ENCODE measurements around the gene ZNF423. TPM values are rescaled to one million over a fixed set of nuclear protein-coding genes. Genes with fewer than 3 reads are reported as not detected.

Gene ZNF423
- total RNA-seq, 4 donors from 2014 or later: 7.0 to 19.7 (median 8.4) TPM

DNA sequence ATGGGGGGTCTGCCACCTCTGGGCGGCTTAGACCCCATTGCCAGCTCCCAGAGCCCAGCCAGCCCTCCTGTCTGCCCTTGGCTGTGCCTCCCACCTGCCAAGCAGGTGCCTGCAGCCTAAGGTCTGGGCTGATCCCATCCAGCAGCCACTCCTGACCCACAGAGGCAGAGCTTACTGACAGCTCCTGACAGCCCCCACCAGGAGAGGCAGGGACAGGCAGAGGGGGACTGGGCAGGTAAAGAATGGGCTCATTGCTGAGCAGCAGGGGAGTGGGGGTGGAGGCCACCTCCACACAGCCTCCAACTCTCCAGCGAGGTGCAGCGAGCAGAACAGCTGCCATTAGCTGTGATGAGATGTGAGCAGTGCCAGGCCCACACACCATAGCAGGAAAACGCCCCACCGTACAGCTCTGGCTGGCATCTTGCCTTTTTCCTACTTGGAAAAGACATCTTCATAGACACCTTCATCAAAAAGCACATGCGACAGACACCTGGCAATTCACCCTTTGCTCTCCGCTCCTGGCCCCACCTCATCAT lies 317.9 kb downstream of the ZNF423 start:
- no peak for ATAC-seq
- Histone ChIP-seq H3K9me3 (no peaks in the 10 kb centered on the region), H3K27me3 (no peaks in the 10 kb centered on the region), H3K36me3 (no peaks in the 10 kb centered on the region), H3K27ac (no peak overlapping the region), H3K4me1 (peaks cover 0 to 7% (median 6%) of the 10 kb centered on the region in 3 donors), H3K4me3 (no peak overlapping the region)
- WGBS, 2 donors (ENCODE audit: low coverage in 1 of 2): 88% methylated on average over 5 of the region's 7 CpGs; no CpG with 5 or more reads in 1 of the 2 donors
- TF ChIP-seq EP300 (IDR thresholded peaks at IDR 0.05): no peak
- TF ChIP-seq POLR2AphosphoS5 (IDR thresholded peaks at IDR 0.05): no peak
- TF ChIP-seq POLR2A (IDR thresholded peaks at IDR 0.05): no peak
- TF ChIP-seq, protein P1, sequence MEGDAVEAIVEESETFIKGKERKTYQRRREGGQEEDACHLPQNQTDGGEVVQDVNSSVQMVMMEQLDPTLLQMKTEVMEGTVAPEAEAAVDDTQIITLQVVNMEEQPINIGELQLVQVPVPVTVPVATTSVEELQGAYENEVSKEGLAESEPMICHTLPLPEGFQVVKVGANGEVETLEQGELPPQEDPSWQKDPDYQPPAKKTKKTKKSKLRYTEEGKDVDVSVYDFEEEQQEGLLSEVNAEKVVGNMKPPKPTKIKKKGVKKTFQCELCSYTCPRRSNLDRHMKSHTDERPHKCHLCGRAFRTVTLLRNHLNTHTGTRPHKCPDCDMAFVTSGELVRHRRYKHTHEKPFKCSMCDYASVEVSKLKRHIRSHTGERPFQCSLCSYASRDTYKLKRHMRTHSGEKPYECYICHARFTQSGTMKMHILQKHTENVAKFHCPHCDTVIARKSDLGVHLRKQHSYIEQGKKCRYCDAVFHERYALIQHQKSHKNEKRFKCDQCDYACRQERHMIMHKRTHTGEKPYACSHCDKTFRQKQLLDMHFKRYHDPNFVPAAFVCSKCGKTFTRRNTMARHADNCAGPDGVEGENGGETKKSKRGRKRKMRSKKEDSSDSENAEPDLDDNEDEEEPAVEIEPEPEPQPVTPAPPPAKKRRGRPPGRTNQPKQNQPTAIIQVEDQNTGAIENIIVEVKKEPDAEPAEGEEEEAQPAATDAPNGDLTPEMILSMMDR (IDR thresholded peaks at IDR 0.05): no peak

DNA sequence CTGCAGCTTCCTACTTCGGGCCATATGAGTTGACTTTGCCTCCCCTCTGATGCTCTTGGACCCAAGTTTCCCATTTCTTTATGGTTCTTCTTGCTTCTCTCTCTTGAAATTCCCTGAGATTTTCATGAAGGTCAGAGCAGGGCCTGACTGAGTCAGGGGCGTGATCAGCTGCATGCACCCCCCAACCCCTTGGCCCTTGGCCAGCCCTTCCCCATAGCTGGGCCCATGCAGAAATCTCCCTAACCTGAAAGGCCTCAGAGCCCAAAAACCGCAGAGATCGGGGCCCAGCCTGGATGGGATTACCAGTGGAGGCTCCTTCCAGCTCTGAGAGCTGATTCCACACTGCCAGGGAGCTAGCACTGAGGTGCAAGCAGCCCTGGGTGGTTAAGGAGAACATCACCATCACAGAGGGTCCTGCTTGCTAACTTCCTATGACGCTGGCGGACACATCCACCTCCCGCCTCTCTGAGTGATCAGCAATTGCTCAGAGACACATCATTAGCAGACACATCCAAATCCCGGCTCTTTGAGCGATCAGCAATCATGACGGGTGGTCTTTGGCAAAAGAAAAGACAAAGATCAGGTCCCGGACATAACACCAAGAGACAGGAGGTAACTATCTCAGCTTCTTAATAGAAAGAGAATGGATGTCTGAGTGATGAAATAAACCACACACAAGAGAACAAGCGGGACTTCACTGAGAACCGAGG lies 320.9 kb downstream of the ZNF423 start:
- Histone ChIP-seq H3K27ac (no peak overlapping the region), H3K27me3 (no peaks in the 10 kb centered on the region), H3K4me3 (no peak overlapping the region), H3K4me1 (no peaks in the 10 kb centered on the region), H3K9me3 (no peaks in the 10 kb centered on the region), H3K36me3 (no peaks in the 10 kb centered on the region)
- TF ChIP-seq POLR2AphosphoS5 (IDR thresholded peaks at IDR 0.05) (no peak), POLR2A (IDR thresholded peaks at IDR 0.05) (no peak), EP300 (IDR thresholded peaks at IDR 0.05) (no peak)
- TF ChIP-seq, protein P1 (IDR thresholded peaks at IDR 0.05): no peak
- ATAC-seq: no peak
- 84 to 100% methylated on average over 1 to 6 of the region's 13 CpGs for WGBS, 2 donors (ENCODE audit: low coverage in 1 of 2)

DNA sequence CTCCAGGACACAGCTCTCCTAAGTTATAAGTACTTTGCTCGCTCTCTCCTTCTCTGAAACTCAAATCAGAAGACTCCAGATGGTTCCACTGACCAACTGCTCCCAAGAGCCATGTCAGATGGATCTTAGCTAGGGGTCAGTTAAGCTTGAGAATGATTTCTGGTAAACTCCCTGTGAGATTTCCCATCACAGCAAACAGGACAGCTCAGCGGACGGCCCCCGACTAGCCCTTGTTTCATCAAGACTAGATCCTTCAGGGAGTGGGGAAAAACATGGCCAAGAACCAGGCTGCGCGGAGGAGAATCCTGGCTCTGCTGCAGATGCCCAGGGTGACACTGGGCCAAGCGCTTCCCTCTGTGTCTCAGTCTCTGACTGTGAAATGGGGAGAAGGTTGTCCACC lies 322.5 kb downstream of the ZNF423 start:
- Histone ChIP-seq H3K4me1 (peaks cover 0 to 6% (median 0%) of the 10 kb centered on the region in 3 donors), H3K27me3 (no peaks in the 10 kb centered on the region), H3K27ac (no peak overlapping the region), H3K4me3 (no peak overlapping the region), H3K9me3 (no peaks in the 10 kb centered on the region), H3K36me3 (no peaks in the 10 kb centered on the region)
- WGBS, 2 donors (ENCODE audit: low coverage in 1 of 2): 88% methylated on average over 3 of the region's 7 CpGs; no CpG with 5 or more reads in 1 of the 2 donors
- no peak for ATAC-seq
- no peak for TF ChIP-seq POLR2AphosphoS5 (IDR thresholded peaks at IDR 0.05)
- TF ChIP-seq EP300 (IDR thresholded peaks at IDR 0.05): no peak
- TF ChIP-seq, protein P1 (IDR thresholded peaks at IDR 0.05): no peak
- TF ChIP-seq POLR2A (IDR thresholded peaks at IDR 0.05): no peak

DNA sequence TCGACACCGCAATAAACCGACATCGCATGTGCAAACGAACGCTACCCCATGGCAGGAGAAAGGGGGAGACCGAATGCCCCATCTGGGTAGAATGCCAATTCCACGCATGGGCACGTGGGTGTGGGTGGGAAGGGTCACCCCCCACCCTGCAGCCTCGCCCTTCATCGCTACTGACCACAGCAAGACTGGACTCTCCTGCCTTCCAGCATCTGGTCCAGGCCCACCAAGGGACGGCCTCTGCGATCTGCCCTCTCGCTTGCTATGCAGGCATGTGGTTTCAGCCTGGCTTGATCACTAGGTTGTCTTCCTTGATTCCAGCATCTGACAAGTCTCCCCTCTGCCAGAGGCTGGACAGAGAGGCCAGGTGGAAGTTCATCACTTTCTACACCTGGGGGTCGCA lies 323.0 kb downstream of the ZNF423 start:
- Histone ChIP-seq H3K36me3 (no peaks in the 10 kb centered on the region), H3K27me3 (no peaks in the 10 kb centered on the region), H3K27ac (no peak overlapping the region), H3K9me3 (no peaks in the 10 kb centered on the region), H3K4me1 (peaks cover 0 to 11% (median 0%) of the 10 kb centered on the region in 3 donors), H3K4me3 (no peak overlapping the region)
- TF ChIP-seq, protein P1 (IDR thresholded peaks at IDR 0.05): no peak
- TF ChIP-seq EP300 (IDR thresholded peaks at IDR 0.05): no peak
- no peak for TF ChIP-seq POLR2A (IDR thresholded peaks at IDR 0.05)
- no peak for TF ChIP-seq POLR2AphosphoS5 (IDR thresholded peaks at IDR 0.05)
- 95% methylated on average over 10 of the region's 15 CpGs; no CpG with 5 or more reads in 1 of the 2 donors for WGBS, 2 donors (ENCODE audit: low coverage in 1 of 2)
- no peak for ATAC-seq
